ENCODE data around the gene UCK1. TPM values are rescaled to one million over a fixed set of nuclear protein-coding genes. Genes with fewer than 3 reads are reported as not detected.

Gene UCK1
- polyA plus RNA-seq, 1 donor (not counting 4 experiments of a cell fraction or from before 2014, with no cell fraction given) = 15.4 TPM

DNA sequence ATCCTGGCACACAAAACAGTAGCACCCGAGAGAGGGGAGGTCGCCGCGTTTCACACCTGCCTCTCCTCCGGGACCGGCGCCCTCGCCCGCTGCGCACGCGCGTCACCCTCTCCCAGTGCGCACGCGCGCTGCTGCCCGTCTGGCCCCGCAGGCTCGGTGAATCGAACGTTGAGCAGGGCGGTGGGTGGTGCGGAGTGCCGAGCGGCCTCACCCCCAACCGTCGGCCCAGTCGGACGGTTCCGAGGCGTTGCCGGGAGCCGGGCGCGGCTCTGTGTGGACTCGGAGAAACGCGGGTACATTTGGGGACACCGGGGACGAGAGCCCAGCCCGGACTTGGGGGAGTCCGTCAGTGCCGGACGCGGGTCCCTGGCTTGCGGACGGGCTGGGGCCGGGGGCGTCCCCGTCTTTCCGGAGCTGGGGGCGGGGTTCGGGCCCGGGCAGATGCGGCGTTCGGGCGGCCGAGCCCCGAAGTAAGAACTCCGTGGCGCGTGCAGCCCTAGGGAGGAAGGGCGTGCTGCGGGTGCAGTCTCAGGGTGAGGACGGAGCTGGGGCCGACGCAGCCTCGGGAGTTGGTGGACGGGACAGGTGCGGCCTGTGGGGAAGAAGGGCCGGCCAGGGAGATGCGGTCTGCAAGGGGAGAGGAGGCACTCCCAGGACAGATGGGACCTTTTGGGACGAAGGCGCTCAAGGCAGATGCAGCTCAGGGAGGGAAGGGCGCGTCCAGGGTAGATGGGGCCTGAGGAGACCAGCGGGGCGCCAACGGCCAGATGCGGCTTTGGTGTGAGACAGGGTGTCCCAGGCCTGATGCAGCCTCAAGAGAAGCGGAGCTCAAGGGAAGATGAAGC, 28.1 kb downstream of the UCK1 start, which contains the start of gene POMT1:
Gene POMT1 (plus strand): TSS at position 138 of the 845 bp plus-strand sequence. CDS start 1,301 bp downstream, outside the sequence.
- peak within 1 kb of the TSS; percentile 73 for H2AFZ ChIP-seq (ENCODE audit: control insufficient read depth, low read length)

DNA sequence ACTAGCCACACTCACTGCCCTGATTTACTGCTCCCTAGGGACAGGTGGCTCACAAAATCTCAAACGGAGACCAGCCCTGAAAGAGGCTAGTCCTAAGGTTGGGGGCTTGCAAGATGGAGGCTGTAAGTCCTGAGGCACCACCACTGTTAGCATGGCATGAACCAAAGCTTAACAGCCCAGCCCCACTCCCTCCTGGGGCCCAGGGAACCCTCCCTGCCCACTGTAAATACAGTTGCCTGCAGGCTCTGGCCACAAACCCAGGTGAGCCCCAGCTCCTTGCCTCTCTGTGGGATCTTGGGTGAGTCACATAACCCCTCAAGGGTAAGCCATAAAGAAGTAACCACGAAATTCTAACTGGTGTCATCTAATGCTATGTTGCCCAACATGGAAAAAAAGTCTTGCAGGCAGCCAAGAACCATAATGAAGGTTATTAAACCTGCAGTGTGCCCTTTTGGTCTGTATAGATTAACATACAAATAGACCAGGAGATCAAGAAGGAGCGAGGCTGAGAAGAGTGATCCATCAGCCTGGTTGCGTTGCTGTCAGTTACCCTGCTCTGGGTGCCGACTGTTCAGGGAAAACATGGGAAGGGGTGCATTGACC, 30.0 kb downstream of the UCK1 start:
- Histone ChIP-seq H2AFZ (ENCODE audit: control insufficient read depth, low read length) (no peak overlapping the region), H3K9ac (ENCODE audit: control insufficient read depth, extremely low read depth, insufficient read depth, low read length) (no peak overlapping the region), H3K36me3 (ENCODE audit: control insufficient read depth in 2 of 2, extremely low read depth in 1 of 2, insufficient read depth in 2 of 2, low read length in 2 of 2) (peaks cover 23 to 35% of the 10 kb centered on the region in 2 experiments), H3K4me3 (ENCODE audit: control insufficient read depth in 2 of 3, extremely low read depth in 1 of 3, insufficient read depth in 2 of 3, low read depth in 1 of 3, low read length in 3 of 3) (no peak overlapping the region), H3K4me2 (ENCODE audit: control insufficient read depth, extremely low read depth, insufficient read depth, low read depth, low read length) (no peak overlapping the region), H3K9me3 (ENCODE audit: control insufficient read depth, low read depth, low read length) (no peaks in the 10 kb centered on the region), H3K4me1 (ENCODE audit: control insufficient read depth, extremely low read depth, insufficient read depth, low read length) (peaks cover 28% of the 10 kb centered on the region), H3K9me1 (ENCODE audit: control insufficient read depth, extremely low read depth, insufficient read depth, low read length) (no peaks in the 10 kb centered on the region), H3K27me3 (ENCODE audit: control insufficient read depth, extremely low read depth, insufficient read depth, low read length) (no peaks in the 10 kb centered on the region), H3K79me2 (ENCODE audit: control insufficient read depth, insufficient read depth, low read length) (no peaks in the 10 kb centered on the region), H3K27ac (ENCODE audit: control insufficient read depth, insufficient read depth, low read length) (peak overlapping the region; percentile 37), H4K20me1 (ENCODE audit: control insufficient read depth, extremely low read depth, insufficient read depth, low read length) (peaks cover 5% of the 10 kb centered on the region)
- no peak for TF ChIP-seq EZH2 (IDR thresholded peaks at IDR 0.05; ENCODE audit: low read length)
- TF ChIP-seq, protein P1, sequence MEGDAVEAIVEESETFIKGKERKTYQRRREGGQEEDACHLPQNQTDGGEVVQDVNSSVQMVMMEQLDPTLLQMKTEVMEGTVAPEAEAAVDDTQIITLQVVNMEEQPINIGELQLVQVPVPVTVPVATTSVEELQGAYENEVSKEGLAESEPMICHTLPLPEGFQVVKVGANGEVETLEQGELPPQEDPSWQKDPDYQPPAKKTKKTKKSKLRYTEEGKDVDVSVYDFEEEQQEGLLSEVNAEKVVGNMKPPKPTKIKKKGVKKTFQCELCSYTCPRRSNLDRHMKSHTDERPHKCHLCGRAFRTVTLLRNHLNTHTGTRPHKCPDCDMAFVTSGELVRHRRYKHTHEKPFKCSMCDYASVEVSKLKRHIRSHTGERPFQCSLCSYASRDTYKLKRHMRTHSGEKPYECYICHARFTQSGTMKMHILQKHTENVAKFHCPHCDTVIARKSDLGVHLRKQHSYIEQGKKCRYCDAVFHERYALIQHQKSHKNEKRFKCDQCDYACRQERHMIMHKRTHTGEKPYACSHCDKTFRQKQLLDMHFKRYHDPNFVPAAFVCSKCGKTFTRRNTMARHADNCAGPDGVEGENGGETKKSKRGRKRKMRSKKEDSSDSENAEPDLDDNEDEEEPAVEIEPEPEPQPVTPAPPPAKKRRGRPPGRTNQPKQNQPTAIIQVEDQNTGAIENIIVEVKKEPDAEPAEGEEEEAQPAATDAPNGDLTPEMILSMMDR (optimal IDR thresholded peaks at IDR 0.05 in 1 of 3, IDR thresholded peaks at IDR 0.05 in 1 of 3, conservative IDR thresholded peaks at IDR 0.05 in 1 of 3; ENCODE audit: extremely low read depth in 1 of 3, insufficient read depth in 2 of 3, low read length in 3 of 3) = no peak
- dilution Hi-C loops (cut with MboI; ENCODE audit: extremely low pct_ligation_motif_present, low sequenced_read_pairs) = no loop called here
- DNase-seq (ENCODE audit: low read depth, low spot score) (peak; percentile 69), FAIRE-seq (no peak)

More for the DNA sequence above, 28.1 kb downstream of the UCK1 start, which contains the start of gene POMT1:
- Histone ChIP-seq H3K4me3 (ENCODE audit: control insufficient read depth in 2 of 3, extremely low read depth in 1 of 3, insufficient read depth in 2 of 3, low read depth in 1 of 3, low read length in 3 of 3) (peak within 1 kb of the TSS; percentile 58 to 76 (median 74)), H3K27ac (ENCODE audit: control insufficient read depth, insufficient read depth, low read length) (no peak within 1 kb of the TSS), H3K79me2 (ENCODE audit: control insufficient read depth, insufficient read depth, low read length) (no peaks in the 10 kb centered on the region), H3K36me3 (ENCODE audit: control insufficient read depth in 2 of 2, extremely low read depth in 1 of 2, insufficient read depth in 2 of 2, low read length in 2 of 2) (peaks cover 7 to 25% of the 10 kb centered on the region in 2 experiments), H3K9me1 (ENCODE audit: control insufficient read depth, extremely low read depth, insufficient read depth, low read length) (no peaks in the 10 kb centered on the region), H3K9me3 (ENCODE audit: control insufficient read depth, low read depth, low read length) (no peaks in the 10 kb centered on the region), H3K9ac (ENCODE audit: control insufficient read depth, extremely low read depth, insufficient read depth, low read length) (peak within 1 kb of the TSS; percentile 67), H3K4me1 (ENCODE audit: control insufficient read depth, extremely low read depth, insufficient read depth, low read length) (peaks cover 28% of the 10 kb centered on the region), H4K20me1 (ENCODE audit: control insufficient read depth, extremely low read depth, insufficient read depth, low read length) (peaks cover 5% of the 10 kb centered on the region), H3K27me3 (ENCODE audit: control insufficient read depth, extremely low read depth, insufficient read depth, low read length) (no peaks in the 10 kb centered on the region), H3K4me2 (ENCODE audit: control insufficient read depth, extremely low read depth, insufficient read depth, low read depth, low read length) (peak within 1 kb of the TSS; percentile 63)
- dilution Hi-C loops (cut with MboI; ENCODE audit: extremely low pct_ligation_motif_present, low sequenced_read_pairs) = no loop called here
- FAIRE-seq = no peak
- no peak for TF ChIP-seq EZH2 (IDR thresholded peaks at IDR 0.05; ENCODE audit: low read length)
- TF ChIP-seq, protein P1 (optimal IDR thresholded peaks at IDR 0.05 in 1 of 3, IDR thresholded peaks at IDR 0.05 in 1 of 3, conservative IDR thresholded peaks at IDR 0.05 in 1 of 3; ENCODE audit: extremely low read depth in 1 of 3, insufficient read depth in 2 of 3, low read length in 3 of 3) = no peak
- no peak for DNase-seq (ENCODE audit: low read depth, low spot score)

Measured in keratinocyte (primary cell).